Adipocyte (in vitro differentiated cells): ENCODE measurements around the gene EPB41L1.

Experiments
- DNase-seq: peaks from one replicate; pipeline ENCODE4 v3.0.0-alpha.2; 2015; ENCODE audit warnings: low read depth
- H3K27me3 ChIP-seq: replicated peaks from 2 replicates; pipeline ENCODE4 v1.7.0; 2013; ENCODE audit warnings: mild to moderate bottlenecking, low read length, moderate library complexity; ENCODE audit not compliant: control insufficient read depth, insufficient read depth
- H3K36me3 ChIP-seq: 2 replicates; pipeline ENCODE4 v1.7.0; 2013; ENCODE audit warnings: low read length, mild to moderate bottlenecking, moderate library complexity; ENCODE audit not compliant: control insufficient read depth, insufficient read depth, severe bottlenecking
- H3K4me1 ChIP-seq: 2 replicates; pipeline ENCODE4 v1.7.0; 2013; ENCODE audit warnings: mild to moderate bottlenecking, low read length, moderate library complexity; ENCODE audit not compliant: control insufficient read depth, insufficient read depth
- H3K4me3 ChIP-seq: 2 replicates; pipeline ENCODE4 v1.7.0; 2013; ENCODE audit warnings: mild to moderate bottlenecking, low read length, moderate library complexity
- H3K9ac ChIP-seq: 2 replicates; pipeline ENCODE4 v1.7.0; 2013; ENCODE audit warnings: mild to moderate bottlenecking, low read length, moderate library complexity
- H3K9me3 ChIP-seq: 2 replicates; pipeline ENCODE4 v1.7.0; 2013; ENCODE audit warnings: mild to moderate bottlenecking, low read length, moderate library complexity; ENCODE audit not compliant: control insufficient read depth

Gene EPB41L1

DNA sequence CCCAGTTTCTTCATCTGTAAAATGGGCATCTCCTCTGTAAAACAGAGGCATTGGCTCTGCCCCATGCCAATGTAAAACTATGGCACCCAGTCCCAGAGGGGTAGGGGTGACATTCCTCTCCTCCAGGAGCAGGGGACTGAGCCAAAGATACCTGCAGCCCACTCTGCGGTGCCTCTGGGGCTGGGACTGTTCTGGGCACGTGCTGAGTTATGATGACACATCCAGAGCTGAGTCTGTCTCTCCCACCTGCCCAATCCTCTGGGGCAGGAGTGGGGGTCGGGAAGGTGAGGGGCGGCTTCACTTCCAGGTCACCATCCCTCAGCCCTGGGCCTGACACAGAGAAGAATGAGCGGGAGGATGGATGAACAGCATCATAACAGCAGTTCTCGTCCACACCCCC is 111.6 kb downstream of the EPB41L1 start:
- Histone ChIP-seq H3K36me3 (no peaks in the 10 kb centered on the region), H3K9ac (no peak overlapping the region), H3K4me3 (no peak overlapping the region), H3K4me1 (no peaks in the 10 kb centered on the region), H3K27me3 (peaks cover 26% of the 10 kb centered on the region), H3K9me3 (no peaks in the 10 kb centered on the region)
- DNase-seq: no peak

DNA sequence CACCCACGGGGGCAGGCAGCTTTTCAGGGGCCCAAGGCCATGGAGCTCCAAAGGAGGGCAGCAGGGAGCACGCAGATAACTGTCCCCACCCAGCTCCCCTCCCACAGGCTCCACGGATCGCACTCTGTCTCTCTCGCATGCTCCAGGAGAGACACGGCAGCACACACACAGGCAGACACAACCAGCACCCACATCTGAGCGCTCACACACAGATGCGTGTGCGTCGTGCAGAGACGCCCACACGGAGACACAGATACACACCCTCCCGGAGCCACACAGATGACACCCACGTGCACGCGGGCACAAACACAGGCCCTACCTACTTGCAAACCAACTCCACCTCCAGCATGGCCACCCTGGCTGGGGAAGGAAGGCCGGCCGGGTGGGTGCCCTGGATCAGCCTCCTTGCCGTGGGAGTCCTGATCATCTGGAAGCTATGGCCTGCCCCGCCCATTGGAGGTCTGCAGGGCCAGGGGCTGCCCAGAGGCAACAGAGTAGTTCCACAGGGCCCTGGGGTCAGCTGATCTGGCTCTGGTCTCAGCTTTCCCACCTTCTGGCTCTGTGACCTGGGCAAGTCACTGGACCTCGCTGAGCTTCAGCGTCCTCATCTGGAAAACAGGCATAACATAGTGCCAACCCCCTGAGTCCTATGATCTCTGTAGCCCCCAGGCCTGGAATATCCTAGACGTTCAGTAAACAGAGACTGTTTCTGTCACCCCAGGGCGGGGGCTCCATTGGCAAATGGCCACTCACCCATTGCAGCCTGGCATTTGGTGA is 113.3 kb downstream of the EPB41L1 start:
- no peak for DNase-seq
- H3K36me3 ChIP-seq: no peaks in the 10 kb centered on the region
- no peak overlapping the region for H3K4me3 ChIP-seq
- H3K9ac ChIP-seq: no peak overlapping the region
- no peaks in the 10 kb centered on the region for H3K9me3 ChIP-seq
- no peaks in the 10 kb centered on the region for H3K4me1 ChIP-seq
- peaks cover 32% of the 10 kb centered on the region for H3K27me3 ChIP-seq

DNA sequence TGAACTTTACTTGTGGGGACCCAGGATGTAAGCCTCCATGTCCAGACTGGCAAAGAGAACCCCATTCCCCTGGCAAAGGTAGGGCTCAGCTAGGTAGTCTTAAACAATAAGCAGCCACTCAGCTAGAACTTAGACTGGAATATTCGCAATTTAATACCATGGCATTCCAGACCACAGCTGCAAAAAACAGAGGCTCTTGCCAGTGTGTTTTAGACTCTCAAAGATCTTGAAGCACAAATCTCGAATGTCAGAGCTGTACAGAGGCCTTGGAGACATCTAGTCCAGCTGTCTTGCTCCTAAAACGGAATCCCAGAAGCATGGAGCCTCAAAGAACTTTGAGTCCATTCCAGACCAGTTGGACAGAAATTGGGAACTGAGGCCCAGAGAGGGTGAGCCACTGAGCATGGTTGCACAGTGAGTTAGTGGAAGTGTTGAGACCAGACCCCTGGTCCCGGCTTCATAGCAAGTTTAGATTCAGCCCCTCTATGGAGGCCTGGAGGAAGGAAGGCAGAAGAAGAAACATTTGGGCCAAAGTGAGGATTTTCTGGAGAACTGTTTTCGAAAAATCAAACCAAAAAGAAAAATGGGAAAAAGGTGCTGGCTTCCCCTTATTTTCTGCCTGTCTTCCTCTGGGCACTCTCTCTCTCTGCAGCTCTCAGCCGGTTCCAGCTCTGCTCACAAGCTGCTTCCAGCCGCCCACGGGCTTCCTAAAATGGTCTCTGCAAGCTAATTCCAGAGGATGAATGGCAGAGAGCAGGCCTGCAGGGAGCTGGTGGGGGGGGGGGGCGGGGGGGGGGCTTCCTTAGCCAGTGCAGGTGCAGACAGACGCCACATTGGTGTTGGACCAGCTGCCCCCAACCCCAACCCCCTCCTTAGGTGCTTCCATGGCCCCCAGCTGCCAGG is 114.2 kb downstream of the EPB41L1 start:
- Histone ChIP-seq H3K36me3 (no peaks in the 10 kb centered on the region), H3K9me3 (no peaks in the 10 kb centered on the region), H3K4me1 (no peaks in the 10 kb centered on the region), H3K4me3 (no peak overlapping the region), H3K27me3 (peaks cover 37% of the 10 kb centered on the region), H3K9ac (no peak overlapping the region)
- DNase-seq: peak; percentile 10

DNA sequence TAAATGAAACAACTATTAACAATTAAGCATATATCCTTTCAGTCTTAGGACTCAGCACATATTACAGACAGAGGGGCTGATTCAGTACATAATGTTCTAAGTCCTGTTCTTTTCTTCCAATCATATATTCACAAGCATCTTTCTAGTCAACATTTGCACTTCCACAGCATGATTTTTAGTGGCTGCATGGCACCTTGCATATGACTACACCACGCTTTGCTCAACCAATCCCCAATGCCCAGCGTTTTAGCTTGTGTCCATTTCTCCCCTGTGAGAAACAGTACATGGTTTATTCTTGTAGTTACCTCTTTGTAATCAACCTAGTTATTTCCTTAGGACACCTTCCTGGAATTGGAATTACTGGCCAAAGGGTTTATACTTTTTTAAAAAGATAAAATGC is 115.0 kb downstream of the EPB41L1 start:
- H3K36me3 ChIP-seq: no peaks in the 10 kb centered on the region
- DNase-seq: no peak
- no peaks in the 10 kb centered on the region for H3K4me1 ChIP-seq
- H3K4me3 ChIP-seq: no peak overlapping the region
- H3K9me3 ChIP-seq: no peaks in the 10 kb centered on the region
- H3K9ac ChIP-seq: no peak overlapping the region
- H3K27me3 ChIP-seq: peaks cover 37% of the 10 kb centered on the region

DNA sequence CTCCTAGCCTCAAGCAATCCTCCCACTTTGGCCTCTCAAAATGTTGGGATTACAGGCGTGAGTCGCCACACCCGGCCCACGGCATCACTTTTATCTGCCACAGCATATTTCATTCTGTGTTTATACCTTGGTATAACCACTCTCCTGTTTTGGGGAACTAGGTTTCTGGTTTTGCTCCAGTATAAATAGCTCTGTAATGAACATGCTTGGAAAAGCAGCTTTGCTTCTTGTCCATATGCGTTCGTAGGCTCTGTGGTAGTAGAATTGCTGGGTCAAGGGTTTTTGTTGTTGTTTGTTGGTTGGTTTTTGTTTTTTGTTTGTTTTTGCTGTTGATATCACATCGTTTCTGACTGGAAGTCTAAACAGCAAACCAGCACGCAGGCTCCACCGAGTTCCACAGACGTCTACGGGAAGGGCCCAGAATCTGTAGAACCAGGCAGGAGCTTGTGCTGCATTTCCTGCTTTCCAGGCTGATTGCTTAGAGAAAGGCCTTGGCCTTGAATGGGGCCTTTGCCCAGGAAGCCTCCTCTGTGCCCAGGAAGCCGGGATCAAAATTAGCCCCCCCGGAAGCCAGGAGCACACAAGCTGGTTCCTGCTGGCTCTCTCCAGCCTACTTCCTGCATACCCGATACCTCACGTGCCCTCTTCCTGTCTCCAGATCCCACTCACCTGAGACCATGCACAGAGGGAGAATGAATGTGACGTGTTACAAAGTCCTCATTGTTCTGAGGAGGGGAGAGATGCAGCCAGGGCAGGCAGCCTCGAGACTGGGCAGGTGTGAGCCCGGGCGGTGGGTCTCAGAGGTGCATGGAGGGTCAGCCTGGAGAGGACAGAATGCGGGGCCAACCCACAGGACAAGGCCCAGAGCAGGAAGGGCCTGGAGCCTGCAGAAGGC is 116.5 kb downstream of the EPB41L1 start:
- no peak for DNase-seq

DNA sequence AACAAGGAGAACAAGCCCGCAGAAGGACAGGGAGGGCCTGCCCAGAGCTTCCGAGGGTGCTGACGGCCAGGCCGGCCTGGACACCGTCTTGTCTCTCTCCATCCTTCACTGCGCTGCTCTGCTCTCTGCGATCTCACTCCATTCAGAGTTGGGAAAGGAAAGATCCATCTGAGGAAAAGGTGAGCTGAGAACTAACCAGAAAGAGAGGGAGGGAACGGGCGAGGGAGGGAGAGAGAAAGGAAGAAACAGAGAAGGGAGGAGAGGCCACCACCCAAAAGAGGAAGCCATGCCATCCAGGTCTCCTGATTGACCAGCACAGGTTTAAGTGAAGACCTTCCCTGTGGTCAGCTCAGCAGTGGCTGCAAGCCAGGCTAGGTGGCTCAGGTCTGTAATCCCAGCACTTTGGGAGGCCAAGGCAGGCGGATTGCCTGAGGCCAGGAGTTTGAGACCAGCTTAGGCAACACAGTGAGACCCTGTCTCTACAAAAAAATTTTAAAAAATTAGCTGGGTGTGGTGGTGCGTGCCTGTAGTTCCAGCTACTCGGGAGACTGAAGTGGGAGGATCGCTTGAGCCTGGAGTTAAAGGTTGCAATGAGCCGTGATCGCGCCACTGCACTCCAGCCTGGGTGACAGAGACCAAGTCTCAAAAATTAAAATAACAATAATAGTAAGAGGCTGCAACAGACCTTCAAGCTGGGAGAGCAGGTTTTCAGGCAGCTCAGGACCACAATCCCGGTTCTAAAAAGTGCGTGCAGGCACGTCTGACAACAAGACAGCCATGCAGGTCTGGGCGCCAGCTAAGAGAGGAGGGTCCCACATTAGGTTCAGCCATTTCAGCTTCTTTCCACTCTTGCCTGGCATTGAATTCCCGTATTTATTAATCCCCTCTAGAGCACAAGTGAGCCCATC is 117.4 kb downstream of the EPB41L1 start:
- DNase-seq: no peak
- H3K9me3 ChIP-seq: no peaks in the 10 kb centered on the region

More for the DNA sequence above, 116.5 kb downstream of the EPB41L1 start:
- H3K4me3 ChIP-seq: no peak overlapping the region
- no peaks in the 10 kb centered on the region for H3K4me1 ChIP-seq
- H3K9ac ChIP-seq: no peak overlapping the region
- peaks cover 47% of the 10 kb centered on the region for H3K27me3 ChIP-seq
- no peaks in the 10 kb centered on the region for H3K9me3 ChIP-seq
- no peaks in the 10 kb centered on the region for H3K36me3 ChIP-seq

DNA sequence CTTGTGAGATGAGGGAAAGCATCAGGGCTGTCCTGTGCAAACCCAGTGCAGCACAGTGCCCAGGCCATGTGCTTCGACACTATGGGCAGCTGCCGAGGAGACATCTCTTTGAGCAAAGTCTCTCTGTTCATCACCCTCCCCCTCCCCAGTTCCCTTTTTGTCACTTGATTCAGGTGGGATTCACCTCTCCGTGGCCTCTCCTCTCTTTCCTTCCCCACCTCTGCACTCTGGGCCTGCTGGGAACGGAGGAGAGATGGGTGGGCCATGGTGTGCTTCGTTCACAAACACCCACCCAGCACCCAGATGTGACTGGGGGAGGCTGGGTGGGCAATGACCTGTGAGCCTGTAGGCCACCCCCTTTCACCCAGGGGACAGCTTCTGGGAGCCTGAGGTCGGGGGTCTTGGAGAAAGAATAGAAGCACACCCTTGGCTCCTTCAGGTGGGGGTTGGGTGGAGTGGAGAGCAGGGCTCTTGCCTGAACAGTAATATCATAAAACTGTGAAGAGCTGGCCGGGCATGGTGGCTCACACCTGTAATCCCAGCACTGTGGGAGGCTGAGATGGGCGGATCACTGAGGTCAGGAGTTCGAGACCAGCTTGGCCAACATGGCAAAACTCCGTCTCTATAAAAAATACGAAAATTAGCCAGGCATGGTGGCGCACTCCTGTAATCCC is 118.1 kb downstream of the EPB41L1 start:
- Histone ChIP-seq H3K36me3 (no peaks in the 10 kb centered on the region), H3K9me3 (no peaks in the 10 kb centered on the region)
- no peak for DNase-seq

More for the DNA sequence above, 117.4 kb downstream of the EPB41L1 start:
- H3K27me3 ChIP-seq: peaks cover 50% of the 10 kb centered on the region
- H3K4me1 ChIP-seq: no peaks in the 10 kb centered on the region
- H3K4me3 ChIP-seq: no peak overlapping the region
- H3K9ac ChIP-seq: no peak overlapping the region
- H3K36me3 ChIP-seq: no peaks in the 10 kb centered on the region

DNA sequence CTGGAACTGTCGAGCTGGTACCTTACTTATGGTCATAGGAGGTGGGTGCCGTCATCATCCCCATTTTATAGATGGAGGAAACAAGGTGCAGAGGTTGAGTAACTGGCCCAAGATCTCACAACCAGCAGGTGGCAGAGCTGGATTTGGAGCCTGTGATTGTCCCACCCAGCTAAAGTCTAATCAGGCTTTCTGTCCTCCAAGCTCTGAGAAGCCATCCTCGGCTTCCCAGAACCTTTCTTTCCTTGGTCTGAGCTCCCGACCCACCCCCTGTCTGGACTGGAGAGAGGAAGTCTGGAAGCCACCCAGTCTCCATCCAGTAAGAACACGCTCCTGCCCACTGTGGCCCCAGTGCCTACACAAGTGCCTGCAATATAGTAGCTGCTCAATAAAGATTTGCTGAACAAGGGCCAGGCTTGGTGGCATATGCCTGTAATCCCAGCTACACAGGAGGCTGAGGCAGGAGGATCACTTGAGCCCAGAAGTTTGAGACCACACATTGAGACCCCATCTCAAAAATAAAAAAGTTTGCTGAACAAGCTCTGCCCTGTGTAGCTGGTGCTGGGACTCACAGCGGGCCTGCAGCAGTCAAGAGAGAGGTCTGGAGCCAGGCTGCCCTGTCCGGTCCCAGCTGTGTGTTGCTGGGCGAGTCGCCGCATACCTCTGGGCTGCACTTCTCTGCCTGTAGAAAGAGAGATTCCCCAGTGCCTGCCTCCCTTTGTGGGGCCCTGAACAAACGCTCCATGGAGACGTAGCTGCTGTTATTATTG is 119.1 kb downstream of the EPB41L1 start:
- Histone ChIP-seq H3K9me3 (no peaks in the 10 kb centered on the region), H3K36me3 (no peaks in the 10 kb centered on the region), H3K4me1 (no peaks in the 10 kb centered on the region), H3K9ac (no peak overlapping the region), H3K4me3 (no peak overlapping the region), H3K27me3 (peaks cover 55% of the 10 kb centered on the region)
- peak; percentile 37 for DNase-seq

More for the DNA sequence above, 118.1 kb downstream of the EPB41L1 start:
- Histone ChIP-seq H3K4me3 (no peak overlapping the region), H3K9ac (no peak overlapping the region), H3K27me3 (peaks cover 50% of the 10 kb centered on the region), H3K4me1 (no peaks in the 10 kb centered on the region)

DNA sequence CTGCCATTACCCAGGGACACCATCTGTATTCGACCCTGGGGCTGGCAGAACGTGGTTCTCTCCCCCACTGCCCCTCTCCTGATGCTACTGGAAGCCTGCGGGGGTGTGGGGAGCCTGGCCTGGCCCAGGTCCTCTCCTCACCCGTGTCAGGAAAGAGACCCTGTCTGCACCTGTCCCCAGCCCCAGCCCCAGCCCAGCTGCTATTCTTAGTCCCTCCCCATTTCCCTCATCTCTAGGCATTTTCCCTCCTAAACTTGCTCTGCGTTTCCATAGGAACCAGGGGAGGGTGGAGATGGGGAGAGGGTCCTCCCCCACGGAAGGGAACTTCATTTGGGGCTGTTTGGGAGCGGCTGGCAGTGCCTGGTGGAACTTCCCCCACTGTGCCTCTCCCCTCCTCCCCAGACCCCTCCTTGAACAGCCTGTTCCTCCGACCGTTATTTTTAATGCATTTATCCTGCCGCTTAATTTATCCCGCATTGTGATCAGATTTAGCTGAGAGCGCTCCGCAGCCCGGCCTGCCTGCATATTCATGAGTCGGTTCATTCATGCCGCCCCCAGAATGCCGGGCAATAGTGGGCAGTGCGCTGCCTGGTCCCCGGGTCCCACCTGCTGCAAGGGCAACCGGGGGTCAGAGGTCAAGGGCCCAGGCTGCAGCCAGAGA is 119.8 kb downstream of the EPB41L1 start:
- DNase-seq: no peak
- H3K9ac ChIP-seq: no peak overlapping the region
- peaks cover 58% of the 10 kb centered on the region for H3K27me3 ChIP-seq
- no peak overlapping the region for H3K4me3 ChIP-seq
- no peaks in the 10 kb centered on the region for H3K36me3 ChIP-seq
- H3K9me3 ChIP-seq: no peaks in the 10 kb centered on the region
- H3K4me1 ChIP-seq: no peaks in the 10 kb centered on the region
